T-helper 2 cell treated with Interferon-gamma antibody and Interleukin-4, amounts not matched to agents 5 μg/mL and 100 μg/mL, for 36 hours (primary cell): ENCODE data around the gene KRT7.

ENCODE experiments used
- DNase-seq: peaks from one replicate; pipeline ENCODE4 v3.0.0; 2021; ENCODE audit warnings: low spot score
- H3K27ac Mint-ChIP-seq: one replicate; pipeline ENCODE4 v1.8.0; 2021; ENCODE audit warnings: mild to moderate bottlenecking, mixed read lengths
- H3K27me3 Mint-ChIP-seq: one replicate; pipeline ENCODE4 v1.8.0; 2021; ENCODE audit warnings: low read depth, mixed read lengths
- H3K36me3 Mint-ChIP-seq: one replicate; pipeline ENCODE4 v1.8.0; 2021; ENCODE audit warnings: low read depth, mixed read lengths
- H3K4me1 Mint-ChIP-seq: one replicate; pipeline ENCODE4 v1.8.0; 2021; ENCODE audit warnings: low read depth, mixed read lengths
- H3K4me3 Mint-ChIP-seq: one replicate; pipeline ENCODE4 v1.8.0; 2022; ENCODE audit warnings: mild to moderate bottlenecking, moderate library complexity, mixed read lengths
- H3K9me3 Mint-ChIP-seq: one replicate; pipeline ENCODE4 v1.8.0; 2021; ENCODE audit warnings: mixed read lengths

Gene KRT7

DNA sequence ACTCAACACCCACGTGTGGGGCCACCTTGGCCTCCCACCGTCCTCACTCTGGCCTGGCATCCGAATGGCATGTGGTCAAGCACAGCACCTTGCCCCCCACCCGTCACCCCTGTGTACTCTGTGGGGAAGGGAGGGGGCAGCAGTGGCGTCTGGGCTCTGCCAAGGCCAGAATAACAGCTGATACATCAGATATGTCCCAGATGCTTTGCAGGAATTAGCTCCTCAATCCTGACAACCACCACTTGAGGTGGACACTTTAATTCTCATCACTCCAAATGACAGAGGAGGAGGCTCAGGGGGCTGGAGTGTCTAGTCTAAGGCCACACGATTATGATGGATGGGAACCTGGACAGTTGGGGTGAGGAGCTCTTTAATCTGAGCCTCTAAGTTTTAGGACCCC is 39.5 kb upstream of the KRT7 start:
- no peak for DNase-seq
- Mint-ChIP-seq H3K27me3 (no peaks in the 10 kb centered on the region), H3K4me3 (no peak overlapping the region), H3K4me1 (no peaks in the 10 kb centered on the region), H3K27ac (no peak overlapping the region), H3K9me3 (no peaks in the 10 kb centered on the region), H3K36me3 (no peaks in the 10 kb centered on the region)

DNA sequence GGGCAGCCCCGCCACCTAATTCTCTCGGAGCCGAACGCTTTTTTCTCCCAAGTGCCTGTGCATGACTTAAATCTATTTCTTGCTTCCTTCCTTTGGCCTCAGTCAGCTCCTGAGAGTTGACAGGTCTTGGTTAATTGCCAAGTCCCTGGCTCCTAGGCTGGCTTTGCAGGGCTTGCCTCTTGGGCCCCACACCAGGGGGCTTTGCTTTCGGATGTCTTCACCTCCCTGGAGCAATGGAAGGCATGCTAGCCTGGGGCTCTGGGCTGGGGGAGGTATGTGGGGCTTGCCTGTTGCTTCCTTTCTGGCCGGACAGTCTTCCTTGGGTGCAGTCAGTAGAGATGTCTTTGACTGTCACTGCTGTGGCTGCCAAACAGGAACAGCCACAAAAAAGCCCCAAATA is 39.1 kb upstream of the KRT7 start:
- Mint-ChIP-seq H3K27ac (no peak overlapping the region), H3K36me3 (no peaks in the 10 kb centered on the region), H3K9me3 (no peaks in the 10 kb centered on the region), H3K4me3 (no peak overlapping the region), H3K4me1 (no peaks in the 10 kb centered on the region), H3K27me3 (peaks cover 2% of the 10 kb centered on the region)
- no peak for DNase-seq

DNA sequence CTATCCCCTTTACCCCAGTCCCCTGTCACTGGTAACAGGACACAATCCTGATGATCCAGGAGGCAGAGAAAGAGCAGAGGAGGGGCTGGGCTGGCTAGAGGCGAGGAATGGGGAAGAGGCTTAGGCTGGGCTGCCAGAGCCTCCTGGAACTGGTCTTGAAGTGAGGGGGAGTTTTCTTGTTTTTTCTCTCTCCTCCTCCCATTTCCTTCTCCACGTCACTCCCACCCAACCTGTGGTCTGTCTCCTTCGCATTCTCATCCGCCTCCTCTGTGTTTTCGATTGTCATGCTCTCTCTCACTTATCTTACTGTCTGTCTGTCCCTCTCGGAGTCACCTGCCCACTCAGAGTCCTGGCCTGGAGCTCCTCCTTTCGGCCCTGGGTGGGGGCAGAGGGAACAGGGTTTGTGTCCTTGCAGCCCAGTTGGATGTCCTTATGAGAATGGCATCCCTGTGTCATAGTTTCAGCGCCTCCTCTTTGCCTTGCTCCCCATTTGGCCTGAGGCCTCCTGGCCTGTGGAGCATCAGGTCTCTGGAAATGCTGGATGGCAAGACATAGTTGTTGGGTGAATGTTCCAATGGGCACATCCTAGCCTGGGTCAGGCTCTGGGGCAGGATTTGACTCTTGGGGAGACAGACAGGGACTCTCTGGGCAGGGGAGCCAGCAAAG is 37.8 kb upstream of the KRT7 start:
- no peak overlapping the region for H3K4me3 Mint-ChIP-seq
- no peaks in the 10 kb centered on the region for H3K36me3 Mint-ChIP-seq
- H3K27me3 Mint-ChIP-seq, result peaks cover 3% of the 10 kb centered on the region
- no peaks in the 10 kb centered on the region for H3K4me1 Mint-ChIP-seq
- H3K9me3 Mint-ChIP-seq, result no peaks in the 10 kb centered on the region
- no peak overlapping the region for H3K27ac Mint-ChIP-seq
- no peak for DNase-seq

DNA sequence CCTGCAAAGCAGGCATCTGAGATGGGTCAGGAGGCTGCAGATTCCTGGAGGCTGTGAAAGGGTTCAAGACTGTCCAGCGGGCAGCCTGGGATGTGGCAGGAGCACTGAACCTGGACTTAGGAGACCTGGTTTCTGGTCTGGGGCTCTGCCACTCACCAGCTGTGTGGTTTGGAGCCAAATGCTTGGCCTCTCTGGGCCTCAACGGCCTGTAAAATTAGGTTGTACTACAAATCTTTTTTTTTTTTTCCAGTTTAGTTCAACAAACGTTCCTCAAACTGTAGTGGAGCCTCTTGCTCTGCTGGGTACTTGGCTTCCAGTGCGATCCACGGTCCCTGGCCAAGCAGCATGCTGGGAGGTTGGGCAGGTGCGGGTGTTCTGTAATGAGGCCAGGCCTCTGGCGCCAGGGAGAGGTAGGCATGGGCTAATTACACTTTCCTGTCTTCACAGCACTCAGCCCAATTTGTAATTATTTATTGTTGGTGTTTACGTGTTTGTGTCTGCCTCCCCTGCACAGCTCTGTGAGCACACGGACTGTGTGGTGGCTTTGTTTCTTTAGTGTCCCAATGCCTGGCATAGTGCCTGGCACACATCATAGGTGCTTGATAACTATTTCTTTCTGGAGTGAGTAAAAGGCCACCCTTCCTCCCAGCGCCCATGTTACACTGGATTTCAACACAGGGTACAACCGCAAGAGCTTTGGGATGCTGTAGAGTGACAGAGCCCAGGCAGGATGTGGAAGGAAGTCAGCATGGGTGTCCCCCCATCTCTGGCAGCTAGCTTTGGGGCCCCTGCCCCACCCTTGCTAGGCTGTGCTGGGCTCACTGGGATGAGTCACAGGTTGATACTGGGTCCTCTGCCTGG is 35.4 kb upstream of the KRT7 start:
- peaks cover 3% of the 10 kb centered on the region for H3K27me3 Mint-ChIP-seq
- H3K36me3 Mint-ChIP-seq, result no peaks in the 10 kb centered on the region
- H3K27ac Mint-ChIP-seq, result no peak overlapping the region
- no peaks in the 10 kb centered on the region for H3K9me3 Mint-ChIP-seq
- no peaks in the 10 kb centered on the region for H3K4me1 Mint-ChIP-seq
- DNase-seq, result no peak
- H3K4me3 Mint-ChIP-seq, result no peak overlapping the region

DNA sequence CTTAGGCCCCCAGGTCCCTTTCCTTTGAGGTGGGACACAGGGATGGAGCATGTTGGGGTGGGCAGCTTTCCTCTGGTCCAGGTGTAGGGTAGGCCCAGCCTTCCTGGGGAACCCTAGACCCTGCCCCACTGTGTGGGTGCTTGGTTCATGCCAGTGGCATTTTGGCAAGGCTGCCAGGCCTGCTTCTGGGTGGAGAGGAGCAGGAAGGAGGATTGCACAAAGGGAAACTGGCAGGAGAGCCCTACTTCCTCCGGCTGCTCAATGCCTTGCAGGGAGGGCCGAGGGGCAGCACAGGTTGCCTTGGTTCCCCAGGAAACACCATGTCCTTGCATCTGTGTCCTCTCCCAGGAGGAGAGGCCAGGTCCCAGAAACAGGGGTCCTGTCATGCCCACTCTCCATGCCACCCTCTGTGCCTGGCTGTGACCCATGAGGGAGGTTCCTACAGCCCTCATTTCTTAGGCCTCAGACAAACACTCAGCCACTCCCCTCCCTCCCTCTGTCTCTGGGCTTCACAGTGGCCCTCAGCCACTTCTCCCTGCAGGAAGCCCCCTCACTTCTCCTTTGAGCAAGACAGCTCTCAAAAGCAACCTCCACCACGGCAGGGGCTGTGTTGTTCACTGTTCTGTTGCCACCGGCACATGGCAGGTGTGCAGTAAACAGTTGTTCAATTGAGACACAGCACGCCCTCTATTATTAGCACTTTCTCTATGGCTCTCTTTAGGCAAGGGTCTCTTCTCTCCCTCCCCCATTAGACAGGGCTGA is 34.4 kb upstream of the KRT7 start:
- Mint-ChIP-seq H3K4me3 (no peak overlapping the region), H3K36me3 (no peaks in the 10 kb centered on the region), H3K27ac (no peak overlapping the region), H3K9me3 (no peaks in the 10 kb centered on the region), H3K27me3 (peaks cover 8% of the 10 kb centered on the region), H3K4me1 (peaks cover 2% of the 10 kb centered on the region)
- no peak for DNase-seq

DNA sequence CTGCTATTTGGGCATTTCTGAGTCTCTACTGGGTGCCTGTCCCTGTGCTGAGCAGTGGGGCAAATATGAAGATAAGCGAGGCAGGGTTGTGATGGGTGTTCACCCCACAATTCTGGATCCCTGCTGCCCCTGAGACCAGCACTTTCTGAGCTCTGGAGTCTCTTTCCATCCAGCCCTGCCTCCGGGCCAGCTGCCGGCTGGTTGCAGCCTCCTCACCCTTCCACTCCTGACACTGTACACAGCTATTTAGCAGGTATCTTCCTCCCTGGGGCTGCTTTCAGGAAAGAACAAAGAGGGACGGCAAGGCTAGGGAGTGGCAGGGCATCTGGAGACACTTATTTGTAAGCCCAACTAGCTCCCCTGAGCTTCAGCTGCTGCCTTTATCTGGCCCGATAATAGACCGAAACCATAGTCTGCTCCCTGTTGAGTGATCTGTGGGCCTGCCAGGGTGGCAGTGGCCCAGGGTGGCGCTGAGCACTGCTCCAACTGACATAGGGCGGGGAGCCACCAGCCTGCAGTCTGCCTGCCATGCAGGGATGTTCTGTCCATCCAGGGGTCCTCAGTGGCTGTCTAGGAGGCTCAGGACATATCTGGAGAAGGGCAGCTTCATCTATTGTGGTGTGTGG is 33.6 kb upstream of the KRT7 start:
- Mint-ChIP-seq H3K36me3 (no peaks in the 10 kb centered on the region), H3K9me3 (no peaks in the 10 kb centered on the region), H3K4me3 (no peak overlapping the region), H3K27me3 (peaks cover 8% of the 10 kb centered on the region), H3K27ac (no peak overlapping the region), H3K4me1 (peaks cover 2% of the 10 kb centered on the region)
- no peak for DNase-seq

DNA sequence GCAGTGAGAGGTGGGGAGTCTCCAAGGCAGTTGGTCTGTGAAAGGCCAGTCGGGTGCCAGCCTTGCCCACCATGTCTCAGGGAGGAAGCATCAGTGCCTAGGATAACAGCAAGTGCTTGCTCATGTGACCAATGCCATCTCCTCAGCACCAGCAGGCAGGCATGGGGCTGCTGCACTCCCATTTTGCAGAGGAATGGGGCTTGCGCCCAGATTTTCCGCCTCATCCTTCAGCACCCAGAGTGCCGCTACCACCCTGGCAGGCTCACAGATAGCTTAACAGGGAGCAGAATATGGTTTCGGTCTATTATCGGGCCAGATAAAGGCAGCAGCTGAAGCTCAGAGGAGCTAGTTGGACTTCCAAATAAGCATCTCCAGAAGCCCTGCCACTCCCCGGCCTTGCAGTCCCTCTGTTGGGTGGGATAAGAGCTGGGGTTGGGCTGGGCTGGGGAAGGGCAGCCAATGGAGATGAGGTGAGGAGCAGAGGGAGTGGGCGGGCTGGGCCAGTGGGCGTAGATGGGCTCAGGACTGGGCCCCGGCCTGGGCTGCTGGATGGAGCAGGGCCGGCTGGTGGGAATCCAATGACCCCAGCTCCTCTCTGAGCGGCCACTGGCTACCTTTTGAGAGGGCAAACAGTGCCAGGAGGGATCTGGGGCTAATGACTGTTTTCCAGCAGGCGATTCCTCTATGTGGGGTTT is 32.8 kb upstream of the KRT7 start:
- no peak for DNase-seq
- Mint-ChIP-seq H3K27me3 (peaks cover 8% of the 10 kb centered on the region), H3K4me1 (peaks cover 2% of the 10 kb centered on the region), H3K27ac (no peak overlapping the region), H3K9me3 (no peaks in the 10 kb centered on the region), H3K4me3 (no peak overlapping the region), H3K36me3 (no peaks in the 10 kb centered on the region)

DNA sequence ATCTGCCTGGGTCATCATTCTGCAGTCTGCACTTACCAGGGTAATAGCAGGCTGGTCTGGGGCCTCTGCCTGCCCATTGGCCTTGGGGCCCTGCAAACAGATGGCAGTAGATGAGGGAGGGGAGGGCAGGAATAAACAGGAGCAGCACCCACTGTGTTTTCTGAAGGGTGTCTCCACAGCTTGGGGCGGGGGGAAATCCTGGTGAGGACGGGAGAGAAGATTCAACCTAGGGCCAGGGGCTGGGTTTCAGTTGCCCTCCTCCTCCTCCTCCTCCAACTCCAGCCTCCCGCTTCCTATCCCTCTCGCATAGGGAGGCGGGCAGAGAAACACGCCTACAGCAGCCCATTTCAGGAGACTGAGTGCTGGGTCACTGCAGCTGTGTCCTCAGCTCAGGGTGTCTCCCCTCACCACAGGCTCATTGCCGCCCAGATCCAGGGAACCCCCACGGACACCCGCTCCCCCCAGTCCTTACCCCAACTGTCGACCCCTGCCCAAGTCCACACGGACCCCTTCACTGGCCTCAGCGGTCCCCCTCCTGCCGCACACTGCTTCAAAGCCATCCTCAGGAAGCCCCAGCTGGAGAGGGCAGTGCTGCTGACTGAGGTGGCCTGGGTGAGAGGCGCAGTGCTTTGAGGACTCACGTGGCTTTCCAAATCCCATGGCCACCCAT is 32.1 kb upstream of the KRT7 start:
- Mint-ChIP-seq H3K27me3 (peaks cover 8% of the 10 kb centered on the region), H3K9me3 (no peaks in the 10 kb centered on the region), H3K4me3 (no peak overlapping the region), H3K36me3 (no peaks in the 10 kb centered on the region), H3K4me1 (peaks cover 2% of the 10 kb centered on the region), H3K27ac (no peak overlapping the region)
- DNase-seq, result no peak

DNA sequence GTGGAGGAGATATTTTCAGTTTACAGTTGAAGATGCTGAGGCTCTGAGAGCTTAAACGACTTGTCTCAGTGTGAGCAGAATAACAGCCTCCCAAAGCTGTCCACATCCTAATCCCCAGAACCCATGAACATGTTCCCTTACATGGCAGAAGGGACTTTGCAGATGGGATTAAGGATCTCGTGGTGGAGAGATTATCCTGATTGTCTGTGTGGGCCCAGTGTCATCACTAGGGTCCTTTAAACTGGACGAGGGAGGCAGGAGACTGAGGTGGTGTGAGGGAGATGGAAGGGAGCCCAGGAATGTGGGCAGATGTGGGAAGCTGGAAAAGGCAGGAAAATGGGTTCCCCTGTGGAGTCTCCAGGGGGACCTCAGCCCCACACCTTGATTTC is 31.6 kb upstream of the KRT7 start:
- H3K4me3 Mint-ChIP-seq, result no peak overlapping the region
- H3K27ac Mint-ChIP-seq, result no peak overlapping the region
- no peak for DNase-seq
- H3K4me1 Mint-ChIP-seq, result peaks cover 2% of the 10 kb centered on the region
- H3K27me3 Mint-ChIP-seq, result peaks cover 8% of the 10 kb centered on the region
- H3K36me3 Mint-ChIP-seq, result no peaks in the 10 kb centered on the region
- no peaks in the 10 kb centered on the region for H3K9me3 Mint-ChIP-seq

DNA sequence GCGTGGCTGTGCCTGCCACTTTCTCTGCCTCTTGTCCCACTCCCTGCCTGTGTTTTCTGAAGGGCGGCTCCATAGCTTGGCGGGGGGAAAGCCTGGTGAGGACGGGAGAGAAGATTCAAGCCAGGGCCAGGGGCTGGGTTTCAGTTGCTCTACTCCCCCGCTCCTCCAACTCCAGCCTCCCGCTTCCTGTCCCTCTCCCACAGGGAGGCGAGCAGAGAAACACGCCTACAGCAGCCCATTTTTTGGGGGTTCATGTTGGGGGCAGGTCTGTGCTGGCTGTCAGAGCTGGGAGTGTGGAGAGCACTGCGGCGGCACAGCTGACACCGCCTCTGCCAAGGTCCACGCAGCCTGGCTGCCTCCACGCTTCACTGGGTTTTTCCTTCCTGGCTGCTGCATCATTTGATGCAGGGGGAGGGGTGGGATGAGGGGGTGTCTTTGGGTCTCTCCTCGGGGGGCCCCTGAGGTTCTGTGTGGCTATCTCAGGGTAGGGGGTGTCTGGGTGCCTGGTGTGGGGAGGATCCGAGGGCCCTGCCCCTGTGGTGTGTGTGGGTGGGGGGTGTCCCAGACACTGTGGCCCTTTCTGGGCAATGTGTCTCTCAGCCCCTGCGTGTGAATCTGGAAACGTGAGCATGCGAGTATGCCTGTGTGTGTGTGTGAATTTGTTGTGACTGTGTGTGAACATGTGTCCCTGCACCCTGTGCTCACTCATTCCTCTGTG is 30.5 kb upstream of the KRT7 start:
- Mint-ChIP-seq H3K4me1 (peaks cover 2% of the 10 kb centered on the region), H3K36me3 (no peaks in the 10 kb centered on the region), H3K9me3 (no peaks in the 10 kb centered on the region), H3K27me3 (peaks cover 8% of the 10 kb centered on the region), H3K27ac (no peak overlapping the region), H3K4me3 (no peak overlapping the region)
- DNase-seq, result no peak

DNA sequence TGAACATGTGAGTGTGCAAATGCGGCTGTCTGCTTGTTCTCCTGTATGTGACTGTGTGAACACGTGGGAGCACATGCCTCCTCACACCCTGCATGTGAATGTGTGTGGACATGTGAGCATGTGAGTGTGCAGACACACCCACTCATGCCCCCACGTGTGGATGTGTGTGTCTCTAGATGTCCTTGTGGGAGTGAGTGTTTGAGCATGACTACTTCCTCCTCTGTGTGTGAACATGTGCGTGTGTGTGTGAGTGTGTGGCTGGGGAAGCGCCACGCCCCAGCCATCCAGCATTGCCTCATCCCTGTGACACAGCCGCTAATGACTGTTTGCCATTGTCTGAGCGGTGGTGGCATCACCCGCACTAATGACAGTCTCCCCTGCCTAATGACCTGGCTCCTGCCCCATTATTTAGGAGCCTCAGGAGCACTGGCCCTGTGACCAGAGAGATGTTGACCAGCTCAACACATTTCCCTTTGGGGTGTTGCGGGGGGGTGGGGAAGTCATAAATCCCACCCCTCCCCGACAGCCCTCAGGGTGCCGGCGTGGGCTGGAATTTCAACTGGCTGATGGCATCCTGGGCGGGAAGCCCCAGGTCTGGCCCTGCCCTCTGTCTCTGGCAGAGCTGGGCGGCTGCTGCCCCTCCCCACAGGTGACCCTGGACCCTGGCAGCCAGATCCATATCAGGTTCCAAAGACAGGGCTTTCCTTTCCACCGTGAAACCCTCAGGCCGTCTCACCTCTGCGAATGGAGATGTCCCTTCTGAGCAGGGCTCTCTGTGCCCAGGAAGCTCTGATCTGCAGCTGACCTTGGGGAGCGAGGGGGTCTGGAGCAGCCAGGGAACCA is 29.7 kb upstream of the KRT7 start:
- H3K9me3 Mint-ChIP-seq, result no peaks in the 10 kb centered on the region
- peaks cover 8% of the 10 kb centered on the region for H3K27me3 Mint-ChIP-seq
- H3K36me3 Mint-ChIP-seq, result no peaks in the 10 kb centered on the region
- no peak overlapping the region for H3K4me3 Mint-ChIP-seq
- H3K4me1 Mint-ChIP-seq, result peaks cover 2% of the 10 kb centered on the region
- H3K27ac Mint-ChIP-seq, result no peak overlapping the region
- DNase-seq, result no peak
